Stimulated activated CD4-positive, alpha-beta T cell treated with anti-CD3 and anti-CD28 coated beads, TNF-alpha, amount 100 ng/mL, for 48 hours (primary cell): ENCODE data around the gene TTLL10.
"Not testable (repeated sequence)": the region's sequence is repeated elsewhere in the genome, so short reads cannot be mapped to it uniquely, and the experiment has no call there.

ENCODE experiments used
- DNase-seq, 3 donors: peaks; one replicate each; pipeline ENCODE4 v3.0.0-alpha.2; 2020; ENCODE audit warnings: low read depth in 3 of 3

Gene TTLL10

DNA sequence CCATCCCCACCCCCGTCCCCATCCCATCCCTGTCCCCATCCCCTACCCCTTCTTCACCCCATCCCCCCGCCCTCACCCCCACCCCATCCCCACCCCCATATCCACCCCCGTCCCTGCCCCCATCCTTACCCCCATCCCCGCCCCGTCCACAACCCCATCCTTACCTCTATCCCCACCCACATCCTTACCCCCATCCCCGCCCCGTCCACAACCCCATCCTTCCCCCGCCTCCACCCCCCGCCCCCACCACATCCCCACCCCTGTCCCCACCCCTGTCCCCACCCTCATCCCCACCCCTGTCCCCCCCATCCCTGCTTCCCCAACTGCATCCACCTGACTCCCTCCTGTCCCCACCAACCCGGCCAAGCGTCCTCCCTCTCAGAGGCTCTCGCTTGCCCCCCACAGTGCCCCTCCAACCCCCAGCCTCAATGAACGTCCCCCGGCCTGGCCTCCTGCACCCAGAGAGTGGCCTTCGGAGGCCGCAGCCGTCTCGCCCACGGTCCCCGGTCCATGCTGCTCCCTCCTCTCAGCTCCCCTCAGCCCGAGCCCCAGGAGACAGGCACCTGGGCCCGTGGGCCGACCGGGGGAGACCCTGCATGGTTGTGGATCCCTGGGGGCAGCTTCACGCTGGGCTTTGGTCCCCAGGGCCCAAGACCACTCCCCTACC is 32.3 kb upstream of the TTLL10 start:
- no peak for DNase-seq

DNA sequence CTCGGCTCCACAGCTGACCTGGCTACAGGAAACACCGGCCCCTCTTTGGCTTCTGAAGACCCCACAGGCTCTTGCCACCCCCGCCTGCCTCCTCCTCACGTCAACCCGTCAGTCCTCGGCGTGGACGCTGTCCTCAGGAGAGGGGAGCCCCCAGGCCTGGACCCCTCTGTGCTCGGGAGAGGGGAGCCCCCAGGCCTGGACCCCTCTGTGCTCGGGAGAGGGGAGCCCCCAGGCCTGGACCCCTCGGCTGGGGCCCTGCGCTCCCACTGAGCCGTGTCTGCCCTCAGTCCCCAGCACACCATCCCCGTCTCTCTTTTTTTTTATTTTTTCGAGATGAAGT is 31.8 kb upstream of the TTLL10 start:
- no peak for DNase-seq

DNA sequence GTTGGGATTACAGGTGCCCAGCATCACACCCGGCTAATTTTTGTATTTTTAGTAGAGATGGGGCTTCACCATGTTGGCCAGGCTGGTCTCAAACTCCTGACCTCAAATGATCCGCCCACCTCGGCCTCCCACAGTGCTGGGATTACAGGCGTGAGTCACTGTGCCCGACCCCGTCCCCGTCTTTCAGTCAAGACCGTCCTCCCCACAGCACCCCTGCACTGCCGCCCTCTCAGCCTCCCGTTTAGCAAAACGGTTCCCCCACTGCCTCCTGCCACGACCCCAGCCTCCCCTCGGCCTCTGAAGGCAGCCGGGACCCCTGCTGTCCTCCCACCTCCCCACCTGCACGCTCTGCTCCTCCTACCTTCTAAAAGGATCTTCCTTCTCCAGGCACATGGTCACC is 31.3 kb upstream of the TTLL10 start:
- not testable (repeated sequence) for DNase-seq

DNA sequence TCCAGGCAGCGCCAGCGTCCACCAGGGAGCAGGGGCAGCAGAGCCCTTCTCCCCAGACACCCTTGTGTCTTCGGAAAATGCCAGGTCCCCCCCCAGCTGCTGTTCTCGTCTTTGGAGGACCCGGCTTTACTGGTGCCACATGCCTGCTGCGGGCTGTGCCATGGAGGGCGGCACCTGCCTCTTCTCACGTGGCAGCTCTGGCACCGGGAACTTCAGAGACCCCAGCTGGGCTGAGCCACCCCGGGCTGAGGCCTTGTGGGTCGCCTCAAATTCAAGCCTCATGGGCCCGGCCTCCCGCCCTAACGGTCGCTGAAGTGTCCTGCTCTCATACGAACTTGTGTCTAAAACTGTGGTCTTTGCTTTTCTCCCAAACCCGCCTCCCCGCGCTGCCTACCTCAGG is 30.8 kb upstream of the TTLL10 start:
- no peak for DNase-seq

DNA sequence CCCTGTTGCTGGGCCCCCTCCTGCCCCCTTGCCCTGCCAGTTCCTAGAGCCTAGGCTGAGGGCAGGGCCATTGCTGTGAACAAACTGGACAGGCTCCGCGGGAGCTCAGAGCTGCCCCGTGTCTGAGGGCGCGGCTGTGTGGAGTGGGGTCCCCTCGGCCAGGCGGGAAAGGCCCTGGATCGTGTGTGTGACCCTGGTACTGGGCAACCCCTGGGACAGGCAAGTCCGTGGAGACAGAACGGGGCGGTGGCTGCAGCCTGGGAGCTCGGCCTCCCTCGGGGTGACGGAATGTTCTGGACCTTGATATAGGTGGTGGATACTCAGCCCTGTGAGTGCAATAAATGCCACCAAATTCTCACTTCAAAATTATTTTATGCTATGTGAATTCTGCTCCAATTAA is 30.0 kb upstream of the TTLL10 start:
- DNase-seq = no peak

DNA sequence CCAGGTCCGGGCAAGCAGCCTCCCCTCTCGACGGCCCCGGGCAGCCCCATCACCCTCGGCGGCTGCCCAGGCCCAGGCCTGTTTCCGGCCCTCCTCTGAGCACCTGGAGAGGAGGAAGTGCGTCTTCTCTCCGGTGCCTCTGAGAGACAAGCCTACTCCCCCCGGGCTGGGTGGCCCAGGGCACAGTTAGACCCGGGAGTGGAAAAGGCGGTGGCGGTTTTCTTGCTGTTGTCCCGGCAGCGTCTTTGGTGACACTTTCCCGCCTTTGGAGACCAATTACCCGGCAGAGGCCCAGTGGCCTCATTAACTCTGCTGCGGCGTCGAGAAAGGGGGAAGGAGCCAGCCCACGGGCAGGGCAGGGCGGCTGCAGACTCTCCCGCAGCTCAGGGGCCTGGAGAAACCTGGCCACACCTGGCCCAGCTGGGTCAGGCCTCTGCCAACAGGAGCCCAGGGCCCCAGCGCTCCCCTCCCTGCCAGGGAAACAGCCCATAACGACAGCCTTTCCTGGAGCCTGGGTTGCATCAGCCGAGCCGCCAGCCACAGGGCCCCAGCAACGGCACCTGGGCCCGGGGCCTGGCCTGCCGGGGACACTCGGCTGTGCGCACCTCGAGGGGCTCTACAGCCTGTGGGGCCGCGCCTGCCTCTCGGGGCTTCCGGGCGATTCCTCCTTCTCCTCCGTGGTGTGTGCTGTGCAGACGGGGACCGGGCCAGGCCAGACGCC is 29.4 kb upstream of the TTLL10 start:
- peak; percentile 26 to 61 (median 59) for DNase-seq

DNA sequence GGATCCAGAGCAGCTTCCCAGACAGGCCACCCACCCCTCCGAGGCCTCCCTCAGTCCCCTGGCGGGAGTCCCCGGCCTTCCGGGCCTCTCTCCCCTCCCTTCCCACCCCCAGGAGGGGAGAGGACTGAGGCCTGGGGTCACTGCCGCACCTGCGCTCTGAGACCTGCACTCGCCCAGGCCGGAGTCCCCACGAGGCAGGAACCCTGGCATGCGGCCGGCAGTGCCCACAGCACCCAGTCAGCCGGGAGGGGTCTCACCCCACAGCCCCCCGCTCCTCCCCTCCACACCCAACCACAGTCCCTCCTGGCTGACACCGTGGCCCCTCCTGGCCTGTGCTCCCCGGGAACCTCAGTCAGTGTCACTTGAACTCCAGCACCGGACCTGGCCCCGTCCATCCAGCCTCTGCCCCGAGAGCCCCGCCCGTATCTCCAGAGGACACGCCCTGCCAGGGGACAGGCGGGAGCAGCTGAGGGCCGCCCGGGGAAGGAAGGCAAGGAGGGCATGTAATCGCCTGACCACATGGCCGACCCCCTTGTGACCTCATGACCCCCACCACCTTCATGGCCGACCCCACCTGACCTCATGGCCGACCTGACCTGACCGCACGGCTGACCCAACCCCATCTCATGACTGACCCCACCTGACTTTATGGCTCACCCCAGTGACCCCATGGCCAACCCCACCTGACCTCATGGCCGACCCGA is 28.7 kb upstream of the TTLL10 start:
- DNase-seq = no peak

DNA sequence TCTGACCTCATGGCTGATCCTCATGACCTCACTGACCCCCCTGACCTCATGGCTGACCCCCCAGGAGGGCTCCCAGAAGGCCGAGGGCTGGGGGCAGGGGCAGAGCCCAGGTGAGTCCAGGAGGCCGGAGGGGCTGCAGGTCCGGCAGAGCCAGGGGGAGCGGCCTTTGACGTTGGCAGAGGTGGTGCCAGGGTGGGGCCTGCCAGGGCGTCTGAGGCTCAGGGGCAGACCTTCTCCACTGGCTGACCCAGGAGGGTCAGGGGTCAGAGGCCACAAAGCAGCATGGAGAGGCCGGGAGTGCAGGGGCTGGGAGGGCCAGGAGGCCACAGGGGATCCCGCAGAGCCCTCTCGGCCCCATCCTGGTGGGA is 28.1 kb upstream of the TTLL10 start:
- no peak for DNase-seq

DNA sequence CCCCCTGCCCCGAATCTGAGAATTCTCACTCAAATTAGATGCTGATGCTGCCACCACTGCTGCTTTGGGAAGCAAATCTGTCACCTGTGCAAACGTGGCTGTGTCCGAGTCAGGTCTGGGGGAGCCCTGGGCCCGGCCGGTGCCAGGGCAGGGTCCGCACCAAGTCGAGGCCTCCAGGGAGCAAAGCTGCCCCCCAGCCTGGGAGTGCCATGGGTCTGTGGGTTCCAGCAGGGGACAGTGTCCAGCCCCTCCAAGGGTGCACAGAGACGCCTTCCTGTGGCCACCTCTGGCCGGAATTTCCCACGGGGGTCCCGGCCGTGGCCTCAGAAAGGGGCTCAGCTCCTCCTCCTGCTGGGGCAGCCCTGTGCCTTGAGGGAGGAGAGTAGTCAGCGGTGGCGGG is 27.7 kb upstream of the TTLL10 start:
- DNase-seq = no peak

DNA sequence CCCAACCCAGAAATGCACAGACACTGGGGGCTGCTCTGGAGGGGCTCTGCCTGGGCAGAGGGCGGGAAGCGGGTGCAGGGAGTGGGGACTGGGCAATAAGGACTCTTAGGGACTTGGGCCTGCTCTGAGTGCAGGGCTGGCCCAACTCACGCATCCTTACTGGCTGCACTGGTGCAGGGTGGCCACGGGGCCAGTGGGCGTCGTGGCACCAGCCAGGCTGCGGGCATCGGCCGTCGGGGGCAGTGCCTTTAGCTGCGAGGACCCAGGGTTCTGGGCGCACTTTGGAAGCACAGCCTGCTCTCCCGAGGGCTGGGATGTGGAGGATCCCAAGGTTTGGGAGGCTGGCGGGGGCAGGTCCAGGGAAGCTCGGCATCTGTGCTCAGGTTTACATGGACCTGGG is 27.1 kb upstream of the TTLL10 start:
- DNase-seq = no peak

DNA sequence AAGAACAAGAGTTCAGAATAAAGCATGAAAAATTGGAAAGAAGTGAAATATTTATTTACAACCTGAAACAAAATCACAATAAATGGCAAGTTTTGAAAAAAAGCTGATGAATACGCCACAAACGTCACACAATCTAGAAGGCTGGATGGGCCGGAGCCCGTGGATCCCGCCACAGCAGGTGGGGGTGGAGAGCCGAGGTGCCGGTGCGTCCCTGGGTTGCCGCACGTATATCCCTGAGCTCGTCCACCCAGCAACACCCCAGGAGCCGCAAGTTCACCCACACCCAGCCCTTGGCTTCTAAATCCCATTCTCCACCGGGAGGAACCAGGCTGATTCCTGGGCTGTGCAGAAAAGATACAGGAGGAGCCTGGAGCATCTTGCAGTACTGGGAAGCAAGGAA is 25.6 kb upstream of the TTLL10 start:
- DNase-seq = no peak

DNA sequence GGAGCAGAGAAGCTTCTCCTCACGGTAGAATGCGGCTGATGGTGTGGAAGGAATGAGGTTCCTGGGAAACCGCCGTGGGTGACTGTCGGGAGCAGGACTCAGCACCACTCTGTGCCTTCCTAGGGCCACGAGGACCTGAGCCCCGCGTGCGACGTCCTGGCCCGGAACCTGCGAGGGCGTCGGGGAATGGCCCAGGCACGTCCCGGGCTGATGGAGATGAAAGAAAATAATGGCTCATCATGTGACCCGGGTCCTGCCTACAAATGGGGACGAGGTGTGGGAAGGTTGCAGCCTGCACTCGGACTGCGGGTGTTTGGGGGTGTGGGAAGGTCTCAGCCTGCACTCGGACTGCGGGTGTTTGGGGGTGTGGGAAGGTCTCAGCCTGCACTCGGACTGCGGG is 25.1 kb upstream of the TTLL10 start:
- DNase-seq = no peak

DNA sequence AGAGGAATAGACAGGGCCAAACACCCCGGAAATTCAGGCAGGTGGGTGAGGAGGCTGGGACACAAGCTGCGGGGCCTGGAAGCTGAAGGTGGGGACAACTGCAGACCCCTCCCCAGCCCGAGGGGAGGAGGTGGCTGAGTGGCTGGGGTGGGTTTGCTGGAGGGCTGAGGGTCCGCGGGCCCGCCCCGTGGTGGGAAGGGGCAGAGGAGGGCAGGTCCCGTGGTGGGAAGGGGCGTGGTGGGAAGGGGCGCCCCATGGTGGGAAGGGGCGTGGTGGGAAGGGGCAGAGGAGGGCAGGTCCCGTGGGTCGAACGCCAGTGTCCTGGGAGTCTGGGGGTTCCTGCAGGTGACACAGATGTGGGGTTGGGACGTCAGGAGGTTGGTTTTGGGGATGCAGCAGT is 24.3 kb upstream of the TTLL10 start:
- no peak for DNase-seq

DNA sequence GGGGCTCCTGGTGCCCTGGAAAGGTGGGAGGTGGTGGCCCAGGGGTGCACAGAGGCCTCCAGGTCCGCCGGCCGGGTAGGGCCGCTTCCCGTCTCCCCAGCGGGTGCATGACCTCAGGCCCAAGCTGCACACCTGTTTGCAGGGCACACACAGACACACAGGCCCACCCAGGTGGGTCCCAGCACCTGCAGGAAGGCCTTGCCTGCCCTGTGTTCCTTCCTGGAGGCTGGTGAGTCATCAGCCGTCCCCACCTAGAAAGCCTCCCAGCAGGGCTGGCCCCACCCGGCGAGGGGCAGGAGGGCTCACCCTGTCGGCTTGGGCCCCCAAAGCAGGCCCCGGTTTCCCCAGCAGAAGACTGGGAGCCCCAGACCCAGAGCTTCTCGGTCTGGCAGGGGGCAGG is 23.6 kb upstream of the TTLL10 start:
- no peak for DNase-seq

DNA sequence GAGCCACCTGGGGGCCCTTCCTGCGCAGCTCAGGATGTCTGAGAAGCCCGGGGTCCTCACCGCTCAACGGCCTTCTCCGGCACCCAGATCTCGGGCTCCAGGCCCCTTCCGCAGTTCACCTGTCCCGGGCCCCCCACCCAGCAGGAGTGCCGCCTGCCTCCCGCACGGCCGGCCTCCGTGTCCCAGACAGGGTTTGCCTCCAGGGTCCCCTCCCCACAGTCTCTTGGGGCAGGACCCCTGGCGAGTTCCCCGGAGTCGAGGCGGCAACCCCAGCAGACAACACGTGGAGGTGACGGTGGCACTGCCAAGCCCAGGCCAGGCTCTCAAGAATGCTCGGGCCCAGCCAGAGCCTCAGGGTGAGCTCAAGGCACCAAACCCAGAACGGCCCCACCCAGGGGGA is 22.4 kb upstream of the TTLL10 start:
- no peak for DNase-seq

DNA sequence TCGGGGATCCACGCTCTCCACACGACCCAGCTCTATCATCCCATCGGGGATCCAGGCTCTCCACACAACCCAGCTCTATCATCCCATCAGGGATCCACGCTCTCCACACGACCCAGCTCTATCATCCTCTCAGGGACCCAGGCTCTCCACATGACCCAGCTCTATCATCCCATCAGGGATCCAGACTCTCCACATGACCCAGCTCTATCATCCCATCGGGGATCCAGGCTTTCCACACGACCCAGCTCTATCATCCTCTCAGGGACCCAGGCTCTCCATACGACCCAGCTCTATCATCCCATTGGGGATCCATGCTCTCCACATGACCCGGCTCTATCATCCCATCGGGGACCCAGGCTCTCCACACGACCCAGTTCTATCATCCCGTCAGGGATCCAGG is 21.2 kb upstream of the TTLL10 start:
- not testable (repeated sequence) for DNase-seq

DNA sequence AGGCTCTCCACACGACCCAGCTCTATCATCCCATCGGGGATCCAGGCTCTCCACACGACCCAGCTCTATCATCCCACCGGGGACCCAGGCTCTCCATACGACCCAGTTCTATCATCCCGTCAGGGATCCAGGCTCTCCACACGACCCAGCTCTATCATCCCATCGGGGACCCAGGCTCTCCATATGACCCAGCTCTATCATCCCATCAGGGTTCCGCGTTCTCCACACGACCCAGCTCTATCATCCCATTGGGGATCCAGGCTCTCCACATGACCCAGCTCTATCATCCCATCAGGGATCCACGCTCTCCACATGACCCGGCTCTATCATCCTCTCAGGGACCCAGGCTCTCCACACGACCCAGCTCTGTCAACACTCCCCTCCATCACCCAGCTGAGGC is 20.5 kb upstream of the TTLL10 start:
- DNase-seq = not testable (repeated sequence)

DNA sequence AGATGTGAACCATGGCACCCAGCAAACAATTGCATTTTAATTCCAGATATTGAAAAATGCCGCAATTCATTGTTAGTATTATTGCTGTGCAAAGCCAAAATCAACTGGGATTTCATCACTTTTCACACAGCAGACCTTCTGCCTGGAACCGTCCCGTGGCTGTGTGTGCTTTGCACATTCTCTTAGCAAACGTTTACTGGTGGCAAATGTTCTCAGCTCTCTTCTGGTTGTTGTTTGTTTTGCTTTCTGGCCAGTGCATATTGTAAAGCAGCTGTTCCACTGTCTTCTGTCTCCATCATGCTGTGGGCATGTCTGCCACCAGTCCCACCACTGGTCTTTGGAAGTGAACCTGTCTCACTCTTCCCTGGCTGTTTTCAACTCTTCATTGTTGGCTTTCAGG is 19.8 kb upstream of the TTLL10 start:
- DNase-seq = no peak

DNA sequence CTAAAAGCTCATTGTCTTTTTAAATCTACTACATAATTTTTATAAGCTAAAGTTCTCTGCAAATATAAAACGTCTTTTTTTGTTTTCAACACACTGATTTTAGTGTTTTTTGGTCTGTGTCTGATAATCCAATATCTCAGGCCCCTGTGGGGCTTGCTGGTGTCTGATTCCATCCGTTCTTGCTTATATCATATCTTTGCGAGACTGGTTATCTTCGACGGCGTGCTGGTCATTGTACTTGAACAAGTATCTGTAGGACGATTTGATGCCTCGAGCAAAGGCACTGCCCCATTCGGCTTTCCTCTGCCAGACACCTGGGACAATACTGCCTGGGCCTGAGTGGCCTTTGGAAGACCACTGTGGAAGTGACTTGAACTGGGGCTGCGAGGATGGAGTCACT is 18.4 kb upstream of the TTLL10 start:
- DNase-seq = no peak

DNA sequence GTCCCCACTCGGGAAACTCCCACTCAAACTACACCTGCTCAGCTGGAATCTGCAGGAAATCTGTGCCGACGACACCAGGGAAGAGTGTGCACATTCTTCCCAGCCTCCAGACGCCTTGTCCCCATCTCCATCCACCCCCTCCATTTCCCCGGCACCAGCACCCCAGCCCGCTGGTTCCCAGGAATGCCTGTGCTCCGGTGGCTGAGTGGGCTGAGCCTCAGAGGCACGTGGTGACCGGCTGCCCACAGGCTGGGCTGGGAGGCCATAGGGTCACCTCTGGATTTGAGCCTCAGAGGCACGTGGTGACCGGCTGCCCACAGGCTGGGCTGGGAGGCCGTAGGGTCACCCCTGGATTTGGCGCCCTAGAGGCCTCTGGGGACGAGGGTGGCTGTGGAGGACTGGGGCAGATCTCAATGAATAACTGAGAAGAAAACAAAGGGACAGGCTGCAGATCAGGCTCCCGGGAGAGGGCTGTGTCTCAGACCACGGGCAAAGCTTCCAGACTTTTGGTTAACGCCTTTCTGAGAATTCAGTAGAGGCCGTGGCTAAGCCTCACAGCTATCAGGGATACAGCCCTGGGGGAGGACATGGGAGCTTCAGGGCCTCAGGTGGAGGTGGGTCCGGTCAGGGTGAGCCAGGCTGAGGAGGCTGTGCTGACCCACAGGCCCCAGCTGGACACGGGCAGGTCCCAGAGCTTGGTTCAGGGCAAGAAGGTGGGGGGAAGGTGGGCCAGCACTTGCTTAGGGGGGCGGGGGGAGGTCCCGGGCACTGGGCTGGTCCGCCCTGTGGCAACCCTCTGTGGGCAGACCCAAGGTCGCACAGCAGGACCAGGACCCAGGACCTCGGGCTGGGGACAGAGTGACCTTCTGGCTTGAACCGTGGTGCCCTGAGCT is 17.3 kb upstream of the TTLL10 start:
- DNase-seq = no peak

DNA sequence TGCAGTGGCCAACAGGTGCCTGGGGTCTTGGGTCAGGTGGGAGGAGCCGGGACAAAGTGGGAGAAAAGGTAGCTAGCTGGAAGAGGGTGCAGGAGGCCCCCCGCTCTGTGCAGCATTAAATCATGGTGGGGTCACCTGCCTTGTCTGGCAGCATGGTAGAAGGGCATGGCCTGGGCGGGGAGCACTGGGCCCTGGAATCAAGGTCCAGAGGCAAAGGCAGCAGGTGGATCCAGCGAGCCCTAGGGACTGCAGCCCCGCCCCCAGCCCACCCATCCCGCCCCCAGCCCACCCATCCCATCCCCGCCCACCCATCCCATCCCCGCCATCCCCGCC is 16.7 kb upstream of the TTLL10 start:
- DNase-seq = no peak

DNA sequence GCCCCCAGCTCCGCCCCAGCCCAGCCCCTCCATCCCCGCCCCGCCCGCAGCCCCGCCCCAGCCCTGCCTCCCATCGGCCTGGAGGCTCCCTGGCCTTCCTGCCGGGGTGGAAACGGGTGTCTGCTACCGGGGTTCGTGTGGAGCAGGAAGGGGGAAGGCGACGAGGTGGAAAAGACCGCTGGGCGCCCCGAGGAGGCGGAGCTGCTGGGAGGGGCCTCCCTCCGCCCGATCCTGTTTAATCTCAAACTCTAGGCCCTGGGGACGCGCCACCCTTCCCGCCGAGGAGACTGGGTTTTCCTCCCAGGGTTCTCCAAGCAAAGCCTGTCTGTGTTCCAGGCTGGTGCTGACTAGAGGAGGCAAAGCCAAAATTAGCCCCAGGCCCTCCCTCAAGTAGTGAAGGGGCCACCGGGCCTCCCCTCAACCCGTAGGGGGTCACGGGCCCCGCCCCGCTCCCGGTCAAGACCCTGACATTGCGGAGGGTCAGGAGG is 16.2 kb upstream of the TTLL10 start:
- peak; percentile 43 to 60 (median 53) for DNase-seq
